Natural killer cell (primary cell): ENCODE data around the gene APC. TPM values are rescaled to one million over a fixed set of nuclear protein-coding genes. Genes with fewer than 3 reads are reported as not detected.

Experiments
- ATAC-seq, 3 donors: fragments of 150-1000 bp in 2 of 3; fragments of 200-7000 bp in 1 of 3; cut with Tn5 transposase; 1 replicate in 1 of 3; 2 replicates in 2 of 3; pipeline ENCODE4 v1.10.0; 2021; ENCODE audit warnings: mild to moderate bottlenecking in 2 of 3, moderate library complexity in 2 of 3
- DNase-seq, 2 donors: peaks; one replicate each; pipeline versions ENCODE4 v3.0.0 to v3.0.0-alpha.2; 2013 to 2021; ENCODE audit warnings: mixed read lengths in 1 of 2
- H3K27ac ChIP-seq: one replicate; pipeline ENCODE4 v1.5.1; 2013; ENCODE audit warnings: mild to moderate bottlenecking, low read length
- H3K27me3 ChIP-seq: one replicate; pipeline ENCODE4 v1.6.1; 2013; ENCODE audit warnings: low read length; ENCODE audit not compliant: control insufficient read depth, insufficient read depth
- H3K36me3 ChIP-seq: one replicate; pipeline ENCODE4 v1.6.1; 2013; ENCODE audit warnings: low read length; ENCODE audit not compliant: control insufficient read depth, insufficient read depth
- H3K4me1 ChIP-seq: one replicate; pipeline ENCODE4 v1.6.1; 2013; ENCODE audit warnings: low read length; ENCODE audit not compliant: control insufficient read depth, insufficient read depth
- H3K4me3 ChIP-seq: one replicate; pipeline ENCODE4 v1.5.1; 2013; ENCODE audit warnings: low read length
- H3K9me3 ChIP-seq: one replicate; pipeline ENCODE4 v1.6.1; 2013; ENCODE audit warnings: low read length; ENCODE audit not compliant: control insufficient read depth, insufficient read depth
- H3K27ac Mint-ChIP-seq, 2 donors: one replicate each; pipeline ENCODE4 v1.8.0; 2022; ENCODE audit warnings: mild to moderate bottlenecking in 2 of 2, mixed read lengths in 2 of 2, moderate library complexity in 1 of 2
- H3K27me3 Mint-ChIP-seq, 2 donors: one replicate each; pipeline ENCODE4 v1.8.0; 2022; ENCODE audit warnings: low read depth in 2 of 2, mixed read lengths in 2 of 2
- H3K36me3 Mint-ChIP-seq: one replicate; pipeline ENCODE4 v1.8.0; 2022; ENCODE audit warnings: mixed read lengths
- H3K4me1 Mint-ChIP-seq, 2 donors: one replicate each; pipeline ENCODE4 v1.8.0; 2022; ENCODE audit warnings: mixed read lengths in 2 of 2
- H3K4me3 Mint-ChIP-seq: one replicate; pipeline ENCODE4 v1.8.0; 2022; ENCODE audit warnings: mild to moderate bottlenecking, moderate library complexity, mixed read lengths
- H3K9me3 Mint-ChIP-seq, 2 donors: one replicate each; pipeline ENCODE4 v1.8.0; 2022; ENCODE audit warnings: mixed read lengths in 2 of 2
- CTCF ChIP-seq: fragments of 200-600 bp; IDR thresholded peaks from one replicate; pipeline ENCODE4 v1.8.0; 2022; ENCODE audit warnings: antibody characterized with exemption
- WGBS: methylation state at CpG from one replicate; pipeline ENCODE4 v1.1.7; 2013; ENCODE audit warnings: missing lambda C conversion rate; ENCODE audit not compliant: insufficient coverage; 5-methylcytosine and 5-hydroxymethylcytosine counted together
- intact Hi-C: fragments of 100-400 bp; cut with micrococcal nuclease; formaldehyde crosslinking; loops from one replicate; pipeline ENCODE4 v1.14.2; 2022
- total RNA-seq, 4 donors: library from RNA; stranded (reverse); fragments of 120-200 nt in 1 of 4; gene quantifications; one replicate each; pipeline versions ENCODE4 v1.2.3 to v1.2.4, GENCODE V29; 2013 to 2022

APC gene
- total RNA-seq, 3 donors from 2014 or later (not counting 1 experiment from before 2014, with no cell fraction given) = 40.1 to 52.3 (median 49.0) TPM

DNA sequence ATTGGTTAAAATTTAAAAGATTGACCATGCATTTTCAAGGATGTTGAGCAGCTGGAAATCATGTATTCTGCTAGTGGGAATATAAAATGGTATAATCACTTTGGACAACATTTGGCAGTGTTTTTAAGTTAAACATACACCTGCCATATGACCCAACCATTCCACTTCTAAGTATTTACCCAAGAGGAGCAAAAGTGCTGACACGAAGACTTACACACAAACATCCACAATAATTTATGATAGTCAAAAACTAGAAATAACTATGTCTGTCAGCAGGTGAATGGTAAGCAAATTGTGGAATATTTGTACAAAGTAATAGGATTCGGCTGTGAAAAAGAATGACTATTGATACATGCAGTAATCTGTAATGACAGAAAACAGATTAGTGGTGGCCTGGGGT is 92.7 kb downstream of the APC start:
- 97% methylated on average over 1 of the region's 2 CpGs for WGBS
- TF ChIP-seq CTCF = no peak
- Histone ChIP-seq H3K27ac (no peak overlapping the region), H3K9me3 (no peaks in the 10 kb centered on the region), H3K4me3 (no peak overlapping the region), H3K36me3 (peaks cover 34% of the 10 kb centered on the region), H3K4me1 (no peaks in the 10 kb centered on the region), H3K27me3 (no peaks in the 10 kb centered on the region)
- intact Hi-C loops = no loop called here
- H3K4me3 Mint-ChIP-seq = no peak overlapping the region
- no peaks in the 10 kb centered on the region for H3K9me3 Mint-ChIP-seq
- ATAC-seq (no peak), DNase-seq (no peak)
- H3K36me3 Mint-ChIP-seq = no peaks in the 10 kb centered on the region
- peaks cover 0 to 4% of the 10 kb centered on the region in 2 donors for H3K4me1 Mint-ChIP-seq
- H3K27me3 Mint-ChIP-seq = no peaks in the 10 kb centered on the region
- H3K27ac Mint-ChIP-seq = no peak overlapping the region

DNA sequence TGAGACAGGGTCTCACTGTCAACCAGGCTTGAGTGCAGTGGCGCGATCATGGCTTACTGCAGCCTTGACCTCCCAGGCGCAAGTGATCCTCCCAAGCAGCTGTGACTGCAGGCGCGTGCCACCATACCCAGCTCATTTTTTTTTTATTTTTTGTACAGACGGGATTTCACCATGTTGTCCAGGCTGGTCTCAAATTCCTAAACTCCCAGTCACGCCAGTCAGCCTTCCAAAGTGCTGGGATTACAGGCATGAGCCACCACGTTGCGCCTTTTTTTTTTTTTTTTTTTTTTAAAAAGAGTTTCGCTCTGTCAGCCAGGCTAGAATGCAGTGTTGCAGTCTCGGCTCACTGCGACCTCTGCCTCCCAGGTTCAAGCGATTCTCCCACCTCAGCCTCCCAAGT is 96.3 kb downstream of the APC start:
- Mint-ChIP-seq H3K4me1 (peaks cover 0 to 4% of the 10 kb centered on the region in 2 donors), H3K27me3 (no peaks in the 10 kb centered on the region), H3K36me3 (peaks cover 16% of the 10 kb centered on the region), H3K27ac (no peak overlapping the region), H3K9me3 (no peaks in the 10 kb centered on the region), H3K4me3 (no peak overlapping the region)
- H3K9me3 ChIP-seq = no peaks in the 10 kb centered on the region
- ATAC-seq (no peak), DNase-seq (no peak)
- TF ChIP-seq CTCF = no peak
- H3K4me1 ChIP-seq = no peaks in the 10 kb centered on the region
- 96% methylated on average over 12 of the region's 13 CpGs for whole genome bisulfite sequencing
- H3K27ac ChIP-seq = no peak overlapping the region
- H3K27me3 ChIP-seq = no peaks in the 10 kb centered on the region
- intact Hi-C loops = no loop called here
- no peak overlapping the region for H3K4me3 ChIP-seq
- H3K36me3 ChIP-seq = peaks cover 31% of the 10 kb centered on the region

- H3K27me3 Mint-ChIP-seq = no peaks in the 10 kb centered on the region
- no peaks in the 10 kb centered on the region for H3K9me3 ChIP-seq
Measured at GRCh38 chr5:112844489-112844888, 106.8 kb downstream of the APC start.

More at GRCh38 chr5:112844489-112844888, 106.8 kb downstream of the APC start:
- H3K4me3 Mint-ChIP-seq = no peak overlapping the region
- H3K36me3 Mint-ChIP-seq = peaks cover 21% of the 10 kb centered on the region
- DNase-seq (no peak), ATAC-seq (no peak)
- Histone ChIP-seq H3K27me3 (no peaks in the 10 kb centered on the region), H3K4me1 (no peaks in the 10 kb centered on the region), H3K36me3 (peaks cover 8% of the 10 kb centered on the region), H3K4me3 (no peak overlapping the region), H3K27ac (no peak overlapping the region)
- H3K27ac Mint-ChIP-seq = peak overlapping the region in 1 of 2 donors; percentile 9
- intact Hi-C loops = no loop called here
- no peaks in the 10 kb centered on the region for H3K9me3 Mint-ChIP-seq
- TF ChIP-seq CTCF = no peak
- 100% methylated on average over 1 of the region's 1 CpG for WGBS
- H3K4me1 Mint-ChIP-seq = peaks cover 6 to 7% of the 10 kb centered on the region in 2 donors
